Measurements from ENCODE around the gene KRT38.
"Not testable (repeated sequence)": the region's sequence is repeated elsewhere in the genome, so short reads cannot be mapped to it uniquely, and the experiment has no call there.

KRT38 gene

GRCh38 chr17:41424111-41424635, 16.6 kb downstream of the KRT38 start, which contains the start of gene KRT37:
Gene KRT37 (minus strand): TSS chr17:41424585. CDS start chr17:41424523, 62 bp downstream.
- no peak for DNase-seq (ENCODE audit: extremely low read depth in 1 of 2, low read depth in 1 of 2)

- not testable (repeated sequence) for DNase-seq (ENCODE audit: extremely low read depth in 1 of 2, low read depth in 1 of 2)
Observed at GRCh38 chr17:41422586-41422985, 18.2 kb downstream of the KRT38 start.

- DNase-seq (ENCODE audit: extremely low read depth in 1 of 2, low read depth in 1 of 2) = no peak
Observed at GRCh38 chr17:41421617-41422016, 19.2 kb downstream of the KRT38 start.

GRCh38 chr17:41421116-41421515, 19.7 kb downstream of the KRT38 start:
- DNase-seq (ENCODE audit: extremely low read depth in 1 of 2, low read depth in 1 of 2) = no peak

- DNase-seq (ENCODE audit: extremely low read depth in 1 of 2, low read depth in 1 of 2) = no peak
Observed at GRCh38 chr17:41420134-41420533, 20.6 kb downstream of the KRT38 start.

GRCh38 chr17:41419716-41420115, 21.1 kb downstream of the KRT38 start:
- DNase-seq (ENCODE audit: extremely low read depth in 1 of 2, low read depth in 1 of 2) = no peak

- DNase-seq (ENCODE audit: extremely low read depth in 1 of 2, low read depth in 1 of 2) = no peak
Observed at GRCh38 chr17:41418116-41418860, 22.5 kb downstream of the KRT38 start.

- DNase-seq (ENCODE audit: extremely low read depth in 1 of 2, low read depth in 1 of 2) = no peak
Observed at GRCh38 chr17:41417576-41418015, 23.2 kb downstream of the KRT38 start.

GRCh38 chr17:41417127-41417526, 23.7 kb downstream of the KRT38 start:
- no peak for DNase-seq (ENCODE audit: extremely low read depth in 1 of 2, low read depth in 1 of 2)

- DNase-seq (ENCODE audit: extremely low read depth in 1 of 2, low read depth in 1 of 2) = no peak
Observed at GRCh38 chr17:41416479-41416878, 24.3 kb downstream of the KRT38 start.

GRCh38 chr17:41415833-41416335, 24.9 kb downstream of the KRT38 start:
- DNase-seq (ENCODE audit: extremely low read depth in 1 of 2, low read depth in 1 of 2) = no peak

GRCh38 chr17:41415411-41415810, 25.4 kb downstream of the KRT38 start:
- no peak for DNase-seq (ENCODE audit: extremely low read depth in 1 of 2, low read depth in 1 of 2)

- no peak for DNase-seq (ENCODE audit: extremely low read depth in 1 of 2, low read depth in 1 of 2)
Observed at GRCh38 chr17:41413982-41414381, 26.8 kb downstream of the KRT38 start.

GRCh38 chr17:41413353-41413957, 27.3 kb downstream of the KRT38 start:
- DNase-seq (ENCODE audit: extremely low read depth in 1 of 2, low read depth in 1 of 2) = no peak

GRCh38 chr17:41411072-41411840, 29.5 kb downstream of the KRT38 start:
- no peak for DNase-seq (ENCODE audit: extremely low read depth in 1 of 2, low read depth in 1 of 2)

GRCh38 chr17:41407226-41407625, 33.6 kb downstream of the KRT38 start:
- DNase-seq (ENCODE audit: extremely low read depth in 1 of 2, low read depth in 1 of 2) = no peak

- no peak for DNase-seq (ENCODE audit: extremely low read depth in 1 of 2, low read depth in 1 of 2)
Observed at GRCh38 chr17:41406205-41406604, 34.6 kb downstream of the KRT38 start.

- peak; percentile 6 to 64 for DNase-seq (ENCODE audit: extremely low read depth in 1 of 2, low read depth in 1 of 2)
Observed at GRCh38 chr17:41404024-41404671, 36.6 kb downstream of the KRT38 start.

GRCh38 chr17:41403404-41404023, 37.3 kb downstream of the KRT38 start:
- no peak for DNase-seq (ENCODE audit: extremely low read depth in 1 of 2, low read depth in 1 of 2)

GRCh38 chr17:41402161-41402560, 38.6 kb downstream of the KRT38 start:
- DNase-seq (ENCODE audit: extremely low read depth in 1 of 2, low read depth in 1 of 2) = no peak
